Measurements from ENCODE around the gene CYP1A1.

DNA sequence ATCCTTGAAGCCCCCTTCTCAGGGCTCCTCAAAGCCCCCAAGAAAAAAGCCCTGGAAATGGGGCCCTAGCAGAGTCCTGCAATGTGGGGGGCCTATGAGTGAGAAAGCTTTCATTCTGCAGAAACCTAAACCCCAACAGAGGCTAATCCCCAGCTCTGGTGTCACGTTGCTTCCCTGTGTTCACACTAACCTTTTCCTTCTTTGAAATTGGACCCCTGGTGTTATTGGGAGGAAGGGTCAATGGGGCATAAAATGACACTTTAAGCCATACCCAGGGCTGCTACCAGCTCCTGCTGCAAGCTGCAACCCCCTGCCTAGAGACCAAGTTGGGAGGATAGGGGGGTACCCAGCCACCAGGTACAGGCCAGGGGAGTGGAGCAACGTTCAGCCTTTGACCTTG is 25.4 kb upstream of the CYP1A1 start:
- TF ChIP-seq, protein P1, sequence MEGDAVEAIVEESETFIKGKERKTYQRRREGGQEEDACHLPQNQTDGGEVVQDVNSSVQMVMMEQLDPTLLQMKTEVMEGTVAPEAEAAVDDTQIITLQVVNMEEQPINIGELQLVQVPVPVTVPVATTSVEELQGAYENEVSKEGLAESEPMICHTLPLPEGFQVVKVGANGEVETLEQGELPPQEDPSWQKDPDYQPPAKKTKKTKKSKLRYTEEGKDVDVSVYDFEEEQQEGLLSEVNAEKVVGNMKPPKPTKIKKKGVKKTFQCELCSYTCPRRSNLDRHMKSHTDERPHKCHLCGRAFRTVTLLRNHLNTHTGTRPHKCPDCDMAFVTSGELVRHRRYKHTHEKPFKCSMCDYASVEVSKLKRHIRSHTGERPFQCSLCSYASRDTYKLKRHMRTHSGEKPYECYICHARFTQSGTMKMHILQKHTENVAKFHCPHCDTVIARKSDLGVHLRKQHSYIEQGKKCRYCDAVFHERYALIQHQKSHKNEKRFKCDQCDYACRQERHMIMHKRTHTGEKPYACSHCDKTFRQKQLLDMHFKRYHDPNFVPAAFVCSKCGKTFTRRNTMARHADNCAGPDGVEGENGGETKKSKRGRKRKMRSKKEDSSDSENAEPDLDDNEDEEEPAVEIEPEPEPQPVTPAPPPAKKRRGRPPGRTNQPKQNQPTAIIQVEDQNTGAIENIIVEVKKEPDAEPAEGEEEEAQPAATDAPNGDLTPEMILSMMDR (IDR thresholded peaks at IDR 0.05): no peak
- TF ChIP-seq POLR2A (IDR thresholded peaks at IDR 0.05): no peak

Data from adrenal gland (tissue), 5 donors.